Mesenchymal stem cell (in vitro differentiated cells and primary cell): Measurements from ENCODE around the gene H2AZ2.
A peak's percentile ranks its signal among the peaks of the same experiment; 100 is the strongest.
"Not testable (repeated sequence)": the region's sequence is repeated elsewhere in the genome, so short reads cannot be mapped to it uniquely, and the experiment has no call there.

Source experiments
- DNase-seq: peaks from one replicate; pipeline ENCODE4 v3.0.0-alpha.2; 2013
- H2AFZ ChIP-seq: one replicate; pipeline ENCODE4 v1.6.1; 2013; ENCODE audit warnings: low read depth, mild to moderate bottlenecking, control low read depth, inconsistent platforms, low read length, moderate library complexity
- H2AK5ac ChIP-seq: 2 replicates; pipeline ENCODE4 v1.6.1; 2013; ENCODE audit warnings: low read length, moderate library complexity, mild to moderate bottlenecking, inconsistent platforms; ENCODE audit not compliant: severe bottlenecking
- H2BK120ac ChIP-seq: one replicate; pipeline ENCODE4 v1.6.1; 2013; ENCODE audit warnings: low read depth, mild to moderate bottlenecking, inconsistent platforms, low read length, moderate library complexity
- H2BK12ac ChIP-seq, 2 experiments: one replicate each; pipeline ENCODE4 v1.6.1; 2013; ENCODE audit warnings: inconsistent platforms in 2 of 2, low read length in 2 of 2, mild to moderate bottlenecking in 2 of 2, moderate library complexity in 2 of 2, control low read depth in 1 of 2
- H2BK15ac ChIP-seq: one replicate; pipeline ENCODE4 v1.6.1; 2013; ENCODE audit warnings: mild to moderate bottlenecking, low read depth, inconsistent platforms; ENCODE audit not compliant: poor library complexity, severe bottlenecking
- H2BK5ac ChIP-seq: 2 replicates; pipeline ENCODE4 v1.6.1; 2013; ENCODE audit warnings: low read depth, mild to moderate bottlenecking, low read length, control low read depth, inconsistent platforms; ENCODE audit not compliant: poor library complexity, severe bottlenecking
- H3K14ac ChIP-seq, 2 experiments: one replicate each; pipeline ENCODE4 v1.6.1; 2013; ENCODE audit warnings: inconsistent platforms in 2 of 2, low read length in 2 of 2, control low read depth in 1 of 2, mild to moderate bottlenecking in 1 of 2, moderate library complexity in 1 of 2
- H3K18ac ChIP-seq, 2 experiments: one replicate each; pipeline ENCODE4 v1.6.1; 2013; ENCODE audit warnings: inconsistent platforms in 2 of 2, low read length in 2 of 2, control low read depth in 1 of 2, low read depth in 1 of 2, mild to moderate bottlenecking in 1 of 2
- H3K23ac ChIP-seq, 2 experiments: one replicate each; pipeline ENCODE4 v1.6.1; 2013; ENCODE audit warnings: inconsistent platforms in 2 of 2, low read length in 2 of 2, mild to moderate bottlenecking in 2 of 2, moderate library complexity in 2 of 2, control low read depth in 1 of 2
- H3K27ac ChIP-seq: 2 replicates; pipeline ENCODE4 v1.5.1; 2013; ENCODE audit warnings: mild to moderate bottlenecking, moderate library complexity, low read length, control low read depth, inconsistent platforms; ENCODE audit not compliant: poor library complexity, severe bottlenecking
- H3K27me3 ChIP-seq, 2 experiments: 2 replicates each; pipeline versions ENCODE4 v1.6.1 to v1.7.0; 2013; ENCODE audit warnings: low read length in 2 of 2, mild to moderate bottlenecking in 2 of 2, moderate library complexity in 2 of 2, control low read depth in 1 of 2, inconsistent platforms in 1 of 2; ENCODE audit not compliant: control insufficient read depth in 1 of 2, insufficient read depth in 1 of 2
- H3K36me3 ChIP-seq, 2 experiments: 2 replicates each; pipeline versions ENCODE4 v1.6.1 to v1.7.0; 2013; ENCODE audit warnings: low read length in 2 of 2, control low read depth in 1 of 2, inconsistent platforms in 1 of 2, low read depth in 1 of 2, mild to moderate bottlenecking in 1 of 2; ENCODE audit not compliant: insufficient read depth in 2 of 2, control insufficient read depth in 1 of 2
- H3K4ac ChIP-seq, 2 experiments: one replicate each; pipeline ENCODE4 v1.6.1; 2013; ENCODE audit warnings: inconsistent platforms in 2 of 2, low read length in 2 of 2, mild to moderate bottlenecking in 2 of 2, moderate library complexity in 2 of 2, control low read depth in 1 of 2, low read depth in 1 of 2
- H3K4me1 ChIP-seq: 2 replicates; pipeline ENCODE4 v1.6.1; 2013; ENCODE audit warnings: low read depth, low read length, control low read depth; ENCODE audit not compliant: control insufficient read depth, insufficient read depth
- H3K4me2 ChIP-seq: 2 replicates; pipeline ENCODE4 v1.6.1; 2013; ENCODE audit warnings: low read length, mild to moderate bottlenecking, inconsistent platforms; ENCODE audit not compliant: poor library complexity, severe bottlenecking
- H3K4me3 ChIP-seq, 2 experiments: 2 replicates each; pipeline versions ENCODE4 v1.5.1 to v1.7.0; 2013; ENCODE audit warnings: low read length in 2 of 2, mild to moderate bottlenecking in 2 of 2, control low read depth in 1 of 2, low read depth in 1 of 2; ENCODE audit not compliant: insufficient read depth in 1 of 2
- H3K79me1 ChIP-seq: replicated peaks from 2 replicates; pipeline ENCODE4 v1.6.1; 2013; ENCODE audit warnings: mild to moderate bottlenecking, control low read depth, low read length, inconsistent platforms; ENCODE audit not compliant: poor library complexity, severe bottlenecking
- H3K9ac ChIP-seq: 2 replicates; pipeline ENCODE4 v1.7.0; 2013; ENCODE audit warnings: mild to moderate bottlenecking, low read length, moderate library complexity
- H3K9me3 ChIP-seq: 2 replicates; pipeline ENCODE4 v1.7.0; 2013; ENCODE audit warnings: mild to moderate bottlenecking, low read length; ENCODE audit not compliant: control insufficient read depth
- H4K8ac ChIP-seq: one replicate; pipeline ENCODE4 v1.6.1; 2013; ENCODE audit warnings: inconsistent platforms, mild to moderate bottlenecking, low read length, moderate library complexity
- H4K91ac ChIP-seq: one replicate; pipeline ENCODE4 v1.6.1; 2013; ENCODE audit warnings: mild to moderate bottlenecking, low read length, inconsistent platforms
- WGBS: methylation state at CpG from one replicate; pipeline ENCODE4 v1.1.7; 2013; ENCODE audit warnings: mixed read lengths; 5-methylcytosine and 5-hydroxymethylcytosine counted together

Gene H2AZ2

DNA sequence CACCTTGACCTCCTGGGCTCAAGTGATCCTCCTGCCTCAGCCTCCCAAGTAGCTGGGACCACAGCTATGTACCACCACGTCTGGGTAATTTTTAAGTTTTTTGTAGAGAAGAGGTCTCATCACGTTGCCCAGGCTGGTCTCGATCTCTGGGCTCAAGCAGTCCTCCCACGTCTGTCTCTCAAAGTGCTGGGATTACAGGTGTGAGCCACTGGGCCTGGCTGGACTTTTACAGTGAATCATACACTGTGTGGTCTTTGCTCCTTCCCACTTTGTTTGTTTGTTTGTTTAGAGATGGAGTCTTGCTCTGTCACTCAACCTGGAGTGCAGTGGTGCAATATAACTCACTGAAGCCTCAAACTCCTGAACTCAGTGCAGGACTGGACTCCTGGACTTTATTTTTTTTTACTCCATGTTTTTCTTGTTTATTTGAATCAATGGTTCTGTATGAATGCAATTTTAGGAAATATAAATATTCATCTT, 38.9 kb downstream of the H2AZ2 start:
- 91% methylated on average over 4 of the region's 4 CpGs for WGBS
- Histone ChIP-seq H2AFZ (no peak overlapping the region), H2AK5ac (no peak overlapping the region), H3K23ac (no peak overlapping the region), H2BK15ac (no peak overlapping the region), H3K36me3 (peaks cover 8 to 10% of the 10 kb centered on the region in 2 experiments), H4K8ac (no peak overlapping the region), H3K27ac (no peak overlapping the region), H3K4ac (no peak overlapping the region), H3K4me2 (no peak overlapping the region), H4K91ac (no peak overlapping the region), H2BK12ac (no peak overlapping the region), H3K9me3 (no peaks in the 10 kb centered on the region), H3K9ac (no peak overlapping the region), H2BK5ac (no peak overlapping the region), H3K79me1 (peaks cover 2% of the 10 kb centered on the region), H2BK120ac (no peak overlapping the region), H3K27me3 (no peaks in the 10 kb centered on the region), H3K4me3 (no peak overlapping the region), H3K4me1 (peaks cover 2% of the 10 kb centered on the region), H3K18ac (no peak overlapping the region), H3K14ac (no peak overlapping the region)
- DNase-seq = no peak

DNA sequence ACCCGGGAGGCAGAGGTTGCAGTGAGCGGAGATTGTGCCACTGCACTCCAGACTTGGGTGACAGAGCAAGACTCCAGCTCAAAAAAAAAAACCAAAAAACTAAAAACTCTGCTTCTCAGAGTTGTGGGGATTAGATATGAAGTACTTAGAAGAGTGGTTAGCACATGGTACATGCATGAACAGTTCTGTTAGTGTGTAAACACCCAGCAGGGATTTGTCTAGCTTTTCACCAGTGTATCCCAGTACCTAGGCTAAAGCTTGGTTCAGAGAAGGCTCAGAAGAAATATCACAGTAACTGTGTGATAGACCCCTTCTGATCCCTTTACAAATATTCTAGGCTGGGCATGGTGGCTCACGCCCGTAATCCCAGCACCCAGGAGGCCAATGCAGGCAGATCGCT, 41.9 kb downstream of the H2AZ2 start:
- H3K4me1 ChIP-seq = peaks cover 6% of the 10 kb centered on the region
- H3K14ac ChIP-seq = no peak overlapping the region
- H3K9me3 ChIP-seq = no peaks in the 10 kb centered on the region
- peaks cover 32 to 36% of the 10 kb centered on the region in 2 experiments for H3K36me3 ChIP-seq
- H2BK12ac ChIP-seq = no peak overlapping the region
- no peak for DNase-seq
- H4K91ac ChIP-seq = no peak overlapping the region
- no peaks in the 10 kb centered on the region for H3K27me3 ChIP-seq
- peaks cover 10% of the 10 kb centered on the region for H3K79me1 ChIP-seq
- 100% methylated on average over 5 of the region's 5 CpGs for WGBS
- H3K18ac ChIP-seq = no peak overlapping the region
- H3K4me3 ChIP-seq = no peak overlapping the region
- no peak overlapping the region for H3K23ac ChIP-seq
- H4K8ac ChIP-seq = no peak overlapping the region
- H2BK120ac ChIP-seq = no peak overlapping the region
- H2AFZ ChIP-seq = no peak overlapping the region
- no peak overlapping the region for H3K9ac ChIP-seq
- no peak overlapping the region for H3K4me2 ChIP-seq
- H3K27ac ChIP-seq = no peak overlapping the region
- no peak overlapping the region for H2BK5ac ChIP-seq
- no peak overlapping the region for H2BK15ac ChIP-seq
- H2AK5ac ChIP-seq = no peak overlapping the region
- no peak overlapping the region for H3K4ac ChIP-seq

GRCh38 chr7:44803828-44804519, 43.9 kb downstream of the H2AZ2 start:
- not testable (repeated sequence) for H3K14ac ChIP-seq, H3K4ac ChIP-seq, H3K4me3 ChIP-seq, H4K8ac ChIP-seq, H3K27me3 ChIP-seq, H2BK5ac ChIP-seq, DNase-seq, H2BK15ac ChIP-seq, H3K9me3 ChIP-seq, H2BK12ac ChIP-seq, H2AK5ac ChIP-seq, H3K4me2 ChIP-seq, H2BK120ac ChIP-seq, H3K23ac ChIP-seq, H4K91ac ChIP-seq, H2AFZ ChIP-seq, H3K9ac ChIP-seq
- H3K36me3 ChIP-seq = peaks cover 43 to 54% of the 10 kb centered on the region in 2 experiments
- peak overlapping the region; percentile 43 for H3K27ac ChIP-seq
- H3K79me1 ChIP-seq = peaks cover 10% of the 10 kb centered on the region
- peaks cover 10% of the 10 kb centered on the region for H3K4me1 ChIP-seq
- WGBS = 89% methylated on average over 10 of the region's 10 CpGs
- peak overlapping the region in 1 of 2 experiments; percentile 12 for H3K18ac ChIP-seq

- H3K4me3 ChIP-seq = no peak overlapping the region
- DNase-seq = no peak
- no peak overlapping the region for H2BK12ac ChIP-seq
- no peak overlapping the region for H3K14ac ChIP-seq
- H3K18ac ChIP-seq = peak overlapping the region in 1 of 2 experiments; percentile 8
- H4K8ac ChIP-seq = no peak overlapping the region
- peak overlapping the region; percentile 1 for H3K9ac ChIP-seq
- peak overlapping the region; percentile 1 for H3K27ac ChIP-seq
- no peak overlapping the region for H3K23ac ChIP-seq
- no peak overlapping the region for H2BK120ac ChIP-seq
- H3K4me2 ChIP-seq = no peak overlapping the region
- over 99% methylated on average over 5 of the region's 5 CpGs for WGBS
- H3K4ac ChIP-seq = no peak overlapping the region
- peaks cover 43 to 65% of the 10 kb centered on the region in 2 experiments for H3K36me3 ChIP-seq
- peaks cover 10% of the 10 kb centered on the region for H3K79me1 ChIP-seq
- H3K4me1 ChIP-seq = peaks cover 10% of the 10 kb centered on the region
- no peak overlapping the region for H2AFZ ChIP-seq
- no peaks in the 10 kb centered on the region for H3K27me3 ChIP-seq
- H4K91ac ChIP-seq = no peak overlapping the region
- H2AK5ac ChIP-seq = no peak overlapping the region
- H2BK5ac ChIP-seq = no peak overlapping the region
- H3K9me3 ChIP-seq = no peaks in the 10 kb centered on the region
- H2BK15ac ChIP-seq = no peak overlapping the region
Observed at GRCh38 chr7:44802418-44803025, 45.4 kb downstream of the H2AZ2 start.
